Calu3 (cell line): ENCODE data around the gene LRPAP1. TPM values are rescaled to one million over a fixed set of nuclear protein-coding genes. Genes with fewer than 3 reads are reported as not detected.

Experiments used
- BruUV-seq: library from RNA; stranded (reverse); fragments of 400-500 nt; replicated peaks from 2 replicates; lab custom pipeline; 2021; lab: Mats Ljungman, UMichigan
- CTCF ChIA-PET: fragments of 300-600 bp; sonication (Branson Sonifier 250); formaldehyde crosslinking; loops from one replicate; lab custom pipeline; 2022; ENCODE audit warnings: antibody characterized with exemption; lab: Charles Lee
- DNase-seq: peaks from one replicate; pipeline ENCODE4 v3.0.0; 2022
- H3K27ac Mint-ChIP-seq: one replicate; pipeline ENCODE4 v1.8.0; 2022; ENCODE audit warnings: mixed read lengths; ENCODE audit not compliant: unreplicated experiment
- H3K27me3 Mint-ChIP-seq: one replicate; pipeline ENCODE4 v1.8.0; 2022; ENCODE audit warnings: mixed read lengths; ENCODE audit not compliant: unreplicated experiment
- H3K36me3 Mint-ChIP-seq: one replicate; pipeline ENCODE4 v1.8.0; 2022; ENCODE audit warnings: mild to moderate bottlenecking, moderate library complexity, mixed read lengths; ENCODE audit not compliant: insufficient read depth, unreplicated experiment
- H3K4me1 Mint-ChIP-seq: one replicate; pipeline ENCODE4 v1.8.0; 2022; ENCODE audit warnings: mild to moderate bottlenecking, low read depth, mixed read lengths; ENCODE audit not compliant: unreplicated experiment
- H3K4me3 Mint-ChIP-seq: one replicate; pipeline ENCODE4 v1.8.0; 2022; ENCODE audit warnings: mild to moderate bottlenecking, low read depth, moderate library complexity, mixed read lengths; ENCODE audit not compliant: unreplicated experiment
- H3K9me3 Mint-ChIP-seq: one replicate; pipeline ENCODE4 v1.8.0; 2022; ENCODE audit warnings: low read depth, mixed read lengths; ENCODE audit not compliant: unreplicated experiment
- intact Hi-C: fragments of 100-400 bp; cut with micrococcal nuclease; formaldehyde crosslinking; loops from one replicate; pipeline ENCODE4 v1.10.0; 2022; ENCODE audit not compliant: unreplicated experiment
- total RNA-seq: library from RNA; stranded (reverse); gene quantifications from 2 replicates; pipeline ENCODE4 v1.2.3, GENCODE V29; 2022
- TF ChIP-seq, protein P1 (sequence below): fragments of 200-600 bp; IDR thresholded peaks from one replicate; pipeline ENCODE4 v1.8.0; 2022; ENCODE audit warnings: antibody characterized with exemption; ENCODE audit not compliant: unreplicated experiment

Gene LRPAP1
- total RNA-seq, 1 experiment from 2014 or later: 88.5 TPM

DNA sequence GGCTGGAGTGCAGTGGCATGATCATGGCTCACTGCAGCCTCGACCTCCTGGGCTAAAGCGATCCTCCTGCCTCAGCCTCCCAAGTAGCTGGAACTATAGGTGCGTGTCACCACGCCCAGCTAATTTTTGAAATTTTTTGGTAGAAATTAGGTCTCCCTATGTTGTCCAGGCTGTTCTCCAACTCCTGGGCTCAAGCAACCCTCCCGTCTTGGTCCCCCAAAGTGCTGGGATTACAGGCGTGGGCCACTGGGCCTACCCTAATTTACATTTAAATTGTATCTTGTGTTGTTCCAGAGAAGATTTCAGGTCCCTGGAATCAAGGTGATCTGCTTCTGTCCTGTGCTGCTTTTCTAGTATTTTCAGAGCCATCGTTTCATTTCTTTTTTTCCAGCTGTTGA, 1.2 kb upstream of the LRPAP1 start:
- H3K27ac Mint-ChIP-seq: no peak overlapping the region
- intact Hi-C loops: no loop called here
- no peak overlapping the region for H3K4me3 Mint-ChIP-seq
- H3K9me3 Mint-ChIP-seq: no peaks in the 10 kb centered on the region
- no TSS peak for BruUV-seq
- H3K4me1 Mint-ChIP-seq: peaks cover 8% of the 10 kb centered on the region
- no peak for DNase-seq
- CTCF ChIA-PET: no interaction called here
- TF ChIP-seq, protein P1, sequence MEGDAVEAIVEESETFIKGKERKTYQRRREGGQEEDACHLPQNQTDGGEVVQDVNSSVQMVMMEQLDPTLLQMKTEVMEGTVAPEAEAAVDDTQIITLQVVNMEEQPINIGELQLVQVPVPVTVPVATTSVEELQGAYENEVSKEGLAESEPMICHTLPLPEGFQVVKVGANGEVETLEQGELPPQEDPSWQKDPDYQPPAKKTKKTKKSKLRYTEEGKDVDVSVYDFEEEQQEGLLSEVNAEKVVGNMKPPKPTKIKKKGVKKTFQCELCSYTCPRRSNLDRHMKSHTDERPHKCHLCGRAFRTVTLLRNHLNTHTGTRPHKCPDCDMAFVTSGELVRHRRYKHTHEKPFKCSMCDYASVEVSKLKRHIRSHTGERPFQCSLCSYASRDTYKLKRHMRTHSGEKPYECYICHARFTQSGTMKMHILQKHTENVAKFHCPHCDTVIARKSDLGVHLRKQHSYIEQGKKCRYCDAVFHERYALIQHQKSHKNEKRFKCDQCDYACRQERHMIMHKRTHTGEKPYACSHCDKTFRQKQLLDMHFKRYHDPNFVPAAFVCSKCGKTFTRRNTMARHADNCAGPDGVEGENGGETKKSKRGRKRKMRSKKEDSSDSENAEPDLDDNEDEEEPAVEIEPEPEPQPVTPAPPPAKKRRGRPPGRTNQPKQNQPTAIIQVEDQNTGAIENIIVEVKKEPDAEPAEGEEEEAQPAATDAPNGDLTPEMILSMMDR: no peak
- peaks cover 21% of the 10 kb centered on the region for H3K36me3 Mint-ChIP-seq
- peaks cover 31% of the 10 kb centered on the region for H3K27me3 Mint-ChIP-seq

- TF ChIP-seq, protein P1: no peak
- DNase-seq: no peak
- Mint-ChIP-seq H3K4me3 (peak overlapping the region; percentile 94), H3K27ac (no peak overlapping the region), H3K4me1 (peaks cover 8% of the 10 kb centered on the region), H3K9me3 (no peaks in the 10 kb centered on the region), H3K27me3 (peaks cover 31% of the 10 kb centered on the region), H3K36me3 (peaks cover 21% of the 10 kb centered on the region)
- no TSS peak for BruUV-seq
- intact Hi-C loops: no loop called here
- CTCF ChIA-PET: no interaction called here
Observed at GRCh38 chr4:3532751-3533422, 665 bp upstream of the LRPAP1 start.

- peaks cover 21% of the 10 kb centered on the region for H3K36me3 Mint-ChIP-seq
- peak overlapping the region; percentile 80 for H3K27ac Mint-ChIP-seq
- BruUV-seq: TSS peak; percentile 66
- H3K4me1 Mint-ChIP-seq: peaks cover 8% of the 10 kb centered on the region
- H3K4me3 Mint-ChIP-seq: peak overlapping the region; percentile 94
- TF ChIP-seq, protein P1: no peak
- intact Hi-C loops: no loop called here
- CTCF ChIA-PET: interaction anchor here (0.7 kb wide), 1 partner anchor 98 kb away, joined by 3 read pairs; no protein-coding TSS in a partner anchor
- DNase-seq: no peak
- peaks cover 31% of the 10 kb centered on the region for H3K27me3 Mint-ChIP-seq
- H3K9me3 Mint-ChIP-seq: no peaks in the 10 kb centered on the region
Observed at GRCh38 chr4:3531318-3531878, 824 bp downstream of the LRPAP1 start.

GRCh38 chr4:3530663-3531254, 1.5 kb downstream of the LRPAP1 start:
- Mint-ChIP-seq H3K27ac (no peak overlapping the region), H3K36me3 (peaks cover 21% of the 10 kb centered on the region), H3K4me3 (peak overlapping the region; percentile 94), H3K27me3 (peaks cover 28% of the 10 kb centered on the region), H3K9me3 (no peaks in the 10 kb centered on the region), H3K4me1 (peaks cover 8% of the 10 kb centered on the region)
- CTCF ChIA-PET: no interaction called here
- no peak for DNase-seq
- intact Hi-C loops: no loop called here
- TF ChIP-seq, protein P1: no peak
- BruUV-seq: no TSS peak
